Inferior parietal cortex (tissue), 1 donor: ENCODE results near the gene PPFIBP2.
A peak's percentile ranks its signal among the peaks of the same experiment; 100 is the strongest.

Experiments
- DNase-seq: peaks from one replicate; pipeline ENCODE4 v3.0.0-alpha.2; 2016; ENCODE audit errors: extremely low spot score

Gene PPFIBP2

DNA sequence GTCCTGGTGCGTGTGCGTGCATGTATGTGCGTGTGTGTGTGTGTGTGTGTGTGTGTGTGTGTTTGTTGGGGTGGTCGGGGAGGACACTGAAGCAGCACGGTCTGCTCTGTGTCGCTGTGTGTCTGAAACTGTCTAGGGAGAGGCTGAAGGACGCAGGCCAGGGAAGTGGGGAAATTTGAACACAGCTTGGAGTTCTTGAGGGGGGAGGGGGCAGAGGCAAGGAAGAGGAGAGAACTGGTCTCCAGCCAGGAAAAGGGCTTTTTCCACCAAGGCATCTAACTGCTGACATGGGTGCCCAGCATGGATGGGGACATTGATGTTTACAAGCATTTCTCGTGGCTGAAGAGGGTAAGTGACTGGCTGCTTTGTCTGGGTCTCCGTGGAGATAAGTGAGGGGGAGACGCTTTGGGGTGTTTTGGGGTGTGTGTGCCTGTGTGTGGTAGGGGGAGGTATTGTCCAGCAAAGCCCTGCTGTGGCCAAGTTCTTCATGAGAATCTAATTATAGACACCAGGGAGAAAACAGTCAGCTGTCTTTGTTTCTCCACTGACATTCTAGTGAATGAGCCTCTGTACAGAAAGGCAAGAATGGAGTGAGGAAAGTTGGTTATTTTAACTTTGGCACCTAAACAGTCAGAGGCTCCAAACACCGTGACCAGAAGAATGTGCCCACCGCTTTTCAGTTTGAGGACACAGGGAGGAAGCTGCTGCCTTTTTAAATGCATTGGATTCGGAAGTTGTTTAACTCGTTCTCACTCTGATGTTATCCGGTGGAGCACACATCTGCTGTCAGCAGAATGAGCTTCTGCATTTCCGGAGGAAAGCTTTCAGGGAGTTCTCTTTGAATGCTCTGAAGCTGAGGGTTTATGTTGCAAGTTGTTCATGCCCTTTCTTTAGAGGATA is 63.7 kb downstream of the PPFIBP2 start:
- DNase-seq: peak; percentile 81

DNA sequence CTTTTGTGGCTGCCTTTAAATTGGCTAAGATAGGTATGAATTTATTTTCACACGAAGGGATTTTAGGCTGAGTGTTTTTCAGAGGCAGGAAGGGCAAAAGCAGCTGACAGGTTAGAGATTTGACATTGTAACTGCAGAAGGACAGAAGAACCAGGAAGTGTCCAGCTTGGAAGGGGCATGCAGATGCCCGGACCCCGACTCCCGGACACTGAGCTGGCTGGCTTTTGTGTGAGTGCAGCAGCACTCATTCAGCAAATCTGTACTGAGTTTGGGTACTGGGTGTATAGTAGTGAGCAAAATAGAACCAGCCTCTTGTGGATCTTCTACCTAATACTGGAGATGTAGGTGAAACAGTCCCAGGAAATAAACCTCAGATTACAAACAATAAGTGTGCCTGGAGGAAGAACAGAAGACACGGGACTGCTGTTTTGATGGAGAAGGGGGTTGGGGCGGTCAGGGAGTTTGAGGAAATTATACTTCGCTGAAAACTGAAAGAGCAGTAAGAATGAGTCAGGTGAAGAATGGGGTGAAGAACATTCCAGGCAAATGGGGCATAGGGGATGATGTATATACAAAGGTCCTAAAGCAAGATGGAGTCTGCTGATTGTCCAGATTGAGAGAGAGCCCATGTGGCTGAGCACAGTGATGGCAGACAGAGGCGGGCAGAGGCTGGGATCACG is 64.6 kb downstream of the PPFIBP2 start:
- no peak for DNase-seq

DNA sequence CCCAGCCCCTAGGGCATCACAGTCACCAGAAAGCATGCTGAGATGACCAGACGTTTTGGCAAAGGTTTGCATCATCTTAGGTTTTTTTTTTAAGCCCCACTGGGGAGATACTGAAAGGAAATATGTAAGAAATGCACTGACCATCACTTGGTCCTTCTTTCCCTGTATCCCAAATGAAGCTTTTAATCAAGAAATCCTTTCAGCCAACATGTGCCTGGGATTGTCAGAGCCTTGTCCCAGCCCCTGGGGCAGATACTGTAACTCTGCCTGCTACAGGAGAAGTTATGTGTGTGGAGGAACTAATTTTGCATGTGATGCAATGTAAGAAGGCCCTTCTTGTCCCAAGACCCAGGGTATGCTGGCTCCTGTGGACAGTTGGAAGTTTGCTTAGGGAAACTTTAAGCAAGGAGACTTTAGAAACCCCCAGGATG is 65.6 kb downstream of the PPFIBP2 start:
- DNase-seq: no peak

DNA sequence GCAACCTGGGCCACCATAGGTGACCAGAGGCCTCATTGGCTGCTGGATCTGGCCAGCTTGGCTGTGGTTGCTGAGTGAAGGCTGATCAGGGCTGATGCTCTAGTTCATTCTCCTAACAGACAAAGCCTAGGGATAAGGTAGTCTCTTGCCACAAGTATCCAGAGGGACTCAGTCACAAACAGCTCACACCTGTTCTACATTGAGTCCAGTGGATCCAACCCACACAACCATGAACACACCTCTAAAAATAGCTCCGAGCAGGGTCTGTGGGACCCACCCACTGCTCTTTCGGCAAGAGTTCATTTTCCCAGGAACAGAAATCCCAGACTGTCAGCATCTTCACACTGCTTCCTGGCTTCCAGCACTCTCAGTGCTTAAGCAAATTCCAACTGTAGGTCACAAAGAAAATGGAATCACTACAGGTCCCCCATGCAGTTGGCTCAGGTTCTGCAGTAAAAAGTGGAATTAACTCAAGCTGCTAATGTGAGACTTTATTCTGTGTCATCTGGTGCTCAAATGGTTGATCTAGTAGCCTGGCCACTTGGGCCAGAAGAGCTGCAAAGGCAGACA is 67.3 kb downstream of the PPFIBP2 start:
- DNase-seq: no peak

DNA sequence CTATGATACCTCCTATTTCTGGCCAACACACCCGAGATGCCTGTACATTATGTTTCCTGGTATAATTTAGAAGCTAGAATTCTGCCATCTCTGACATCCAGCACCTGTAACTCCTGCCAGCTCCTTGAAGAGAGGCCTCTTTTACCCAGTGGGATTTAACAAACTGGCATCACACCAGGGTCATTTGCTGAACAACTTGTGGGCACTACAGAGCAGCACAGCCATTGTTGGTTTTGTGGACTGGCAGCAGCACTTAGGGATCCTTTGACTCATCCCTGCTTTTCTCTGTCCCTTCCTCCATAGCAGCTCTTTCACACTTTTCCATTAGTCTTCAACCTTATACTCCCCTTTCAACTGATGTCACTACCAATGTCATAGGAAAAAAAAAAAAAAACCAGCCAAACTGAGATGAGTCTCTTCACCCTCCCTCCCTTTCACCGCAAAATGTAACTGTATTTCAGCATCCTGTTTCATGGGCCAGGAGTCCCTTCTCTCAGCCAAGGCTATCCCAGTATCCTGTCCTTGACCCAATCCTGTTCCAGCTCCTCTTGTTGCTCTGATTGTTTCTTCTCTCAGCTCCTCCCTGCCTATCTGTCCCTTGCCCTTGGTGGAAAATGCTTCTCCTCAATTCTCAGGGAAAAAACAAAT is 68.7 kb downstream of the PPFIBP2 start:
- no peak for DNase-seq

DNA sequence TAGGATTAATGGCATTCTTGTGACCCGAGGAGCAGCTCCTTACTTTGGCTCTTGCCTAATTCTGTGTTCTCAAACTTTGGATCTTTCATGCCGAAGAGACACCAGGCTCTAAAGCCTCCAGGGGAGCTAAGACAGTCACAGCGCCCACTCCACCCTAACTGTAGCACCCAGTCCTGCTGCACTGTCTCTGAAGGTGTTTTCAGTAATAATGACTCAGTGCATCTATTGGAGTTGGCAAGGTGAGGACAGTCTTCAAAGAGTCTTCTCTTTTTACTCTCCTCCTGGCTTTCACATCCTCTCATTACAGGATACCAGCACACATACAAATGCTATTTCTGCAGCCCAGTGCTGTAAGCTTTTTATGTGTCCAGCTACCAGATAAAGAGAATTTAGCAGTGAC is 69.4 kb downstream of the PPFIBP2 start:
- no peak for DNase-seq

DNA sequence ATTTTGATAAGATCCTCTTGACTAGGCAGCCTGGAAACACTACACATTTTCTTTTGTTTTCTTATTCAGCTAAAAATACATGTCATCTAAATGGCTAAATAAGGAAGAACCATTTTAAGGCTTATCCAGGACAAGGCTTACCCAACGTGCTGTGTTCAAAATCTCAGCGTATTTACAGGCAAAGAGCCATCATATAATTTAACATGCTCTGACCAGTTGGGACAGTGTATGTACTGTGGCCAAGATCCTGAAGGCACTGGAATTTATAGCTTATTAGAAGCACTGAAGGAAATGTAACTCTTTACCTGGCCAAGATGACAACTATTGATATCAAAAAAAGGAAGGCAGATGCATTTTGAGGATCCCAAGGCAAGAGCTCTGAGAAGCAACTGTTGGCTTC is 71.1 kb downstream of the PPFIBP2 start:
- DNase-seq: no peak

DNA sequence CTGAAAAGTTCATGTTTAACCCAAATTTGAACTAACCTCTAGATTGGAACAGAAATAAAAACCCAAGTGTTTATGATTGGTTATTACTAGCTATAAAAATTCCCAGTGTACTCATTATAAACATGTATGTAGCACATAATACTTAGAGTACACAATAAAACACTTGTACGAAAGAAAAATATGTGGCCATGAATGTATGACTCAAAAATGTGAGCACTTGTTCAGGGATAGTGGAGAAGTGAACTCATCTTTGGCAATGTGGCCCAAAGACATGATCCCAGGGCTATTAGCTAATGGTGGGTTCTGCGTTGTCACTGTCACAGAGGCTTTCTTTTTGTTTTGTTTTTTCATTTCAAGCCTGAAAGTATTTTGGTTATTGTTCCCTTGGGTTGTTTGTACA is 72.0 kb downstream of the PPFIBP2 start:
- no peak for DNase-seq

DNA sequence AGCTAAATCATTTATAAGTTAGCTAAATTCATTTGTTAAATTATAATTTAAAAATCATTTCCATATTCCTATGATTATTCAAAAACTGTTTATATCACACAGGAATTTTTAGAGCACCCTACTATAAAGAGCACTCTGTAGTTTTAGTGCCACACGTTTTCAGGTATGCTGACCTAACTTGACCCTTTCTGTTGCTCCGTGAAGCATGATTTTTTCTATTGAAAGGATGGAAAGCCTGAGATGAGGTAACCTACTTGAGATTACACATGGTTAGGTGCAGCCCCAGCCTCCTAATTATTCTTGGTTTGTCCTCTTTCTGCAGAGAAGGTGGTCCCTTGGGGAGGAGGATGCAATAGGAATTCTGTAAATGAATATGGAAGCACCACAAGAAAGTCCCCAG is 72.6 kb downstream of the PPFIBP2 start:
- no peak for DNase-seq

DNA sequence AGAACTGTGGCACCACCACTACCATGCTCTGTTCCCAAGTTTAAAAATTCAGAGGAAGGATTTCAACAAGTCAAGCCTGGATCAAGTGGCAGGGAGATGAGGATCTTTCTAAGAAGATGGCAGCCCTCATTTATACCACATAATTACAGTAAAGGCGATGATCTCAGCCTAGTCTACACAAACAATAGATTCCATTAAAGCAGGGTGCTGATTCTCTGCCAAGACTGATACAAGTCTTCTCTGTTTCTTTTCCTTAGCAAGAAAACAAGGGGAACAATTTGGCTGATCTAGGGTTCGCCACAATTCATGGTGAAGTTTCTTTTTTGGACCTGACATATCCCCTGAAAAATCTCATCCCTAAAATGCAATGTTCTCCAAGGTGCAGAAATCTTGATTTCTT is 73.9 kb downstream of the PPFIBP2 start:
- peak; percentile 65 for DNase-seq

DNA sequence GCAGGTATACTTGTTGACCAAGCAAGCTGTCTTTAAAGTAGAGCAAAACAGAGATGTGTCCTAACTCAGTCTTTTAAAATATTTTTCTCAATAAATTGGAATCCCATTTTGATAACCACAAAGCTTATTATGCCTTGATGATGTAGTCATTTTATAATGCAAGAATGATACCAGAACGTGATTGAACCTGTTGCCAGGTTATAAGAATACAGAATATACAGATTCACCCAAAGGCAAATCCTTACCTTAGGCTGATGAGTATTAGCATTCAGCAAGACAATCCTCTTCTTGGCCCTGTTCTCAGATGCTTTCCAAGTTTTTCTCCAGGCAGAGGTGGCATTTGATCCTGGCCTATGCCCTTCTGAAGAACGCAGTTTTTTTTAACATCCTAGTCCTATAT is 76.1 kb downstream of the PPFIBP2 start:
- DNase-seq: no peak

DNA sequence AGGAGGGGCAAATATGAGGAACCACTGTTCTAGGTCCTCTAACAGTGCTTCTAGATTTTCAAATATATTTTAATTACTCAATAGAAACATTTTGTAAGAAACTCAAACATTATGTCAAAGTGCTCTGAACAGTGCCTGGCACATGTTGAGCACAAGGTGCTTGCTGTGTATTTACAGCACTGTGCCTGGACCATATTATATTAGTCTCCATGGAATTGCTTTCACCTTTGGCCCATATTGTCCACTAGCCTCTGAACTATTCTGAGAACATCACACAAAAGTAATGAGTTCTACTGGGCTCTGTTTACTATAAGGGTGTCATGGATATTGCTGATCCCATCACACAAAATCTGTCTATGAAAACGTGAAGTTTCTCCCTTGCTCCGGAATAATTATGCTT is 76.7 kb downstream of the PPFIBP2 start:
- no peak for DNase-seq

DNA sequence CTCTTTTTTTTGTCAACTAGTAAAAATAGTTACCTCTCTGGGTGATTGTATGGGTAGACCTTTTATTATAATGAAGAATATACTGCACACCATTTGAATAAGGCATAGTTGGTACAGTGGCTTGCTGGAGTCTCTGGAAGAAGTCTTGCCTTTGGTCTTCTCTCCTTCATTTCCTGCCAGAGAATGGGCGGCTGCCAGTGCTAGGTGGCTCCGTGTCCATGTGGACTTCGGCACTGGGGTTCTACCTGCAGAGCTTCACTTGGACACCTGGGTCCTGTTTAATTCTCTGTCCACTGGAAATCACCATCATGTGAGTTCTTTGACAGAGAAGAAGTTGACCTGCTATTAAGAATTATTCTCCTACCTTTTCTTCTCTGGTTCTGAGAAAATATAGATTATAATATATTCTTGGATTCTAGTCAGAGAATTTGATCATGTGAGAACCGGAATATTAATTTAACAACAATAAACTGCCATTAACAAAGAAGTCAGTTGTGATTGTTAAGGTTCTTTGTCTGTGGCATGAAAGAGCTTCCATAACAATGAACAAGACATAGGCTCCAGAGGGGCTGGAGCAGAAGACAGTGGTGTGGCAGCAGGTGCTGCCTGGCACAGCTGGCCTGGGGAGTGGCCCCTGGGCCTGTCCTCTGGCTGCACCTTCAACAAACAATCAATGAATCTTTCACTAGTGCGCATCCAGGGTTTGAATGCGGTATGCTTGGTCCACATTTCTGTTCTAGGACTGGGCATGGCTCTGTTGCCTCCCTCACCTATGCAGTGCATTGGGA is 77.5 kb downstream of the PPFIBP2 start:
- DNase-seq: no peak

DNA sequence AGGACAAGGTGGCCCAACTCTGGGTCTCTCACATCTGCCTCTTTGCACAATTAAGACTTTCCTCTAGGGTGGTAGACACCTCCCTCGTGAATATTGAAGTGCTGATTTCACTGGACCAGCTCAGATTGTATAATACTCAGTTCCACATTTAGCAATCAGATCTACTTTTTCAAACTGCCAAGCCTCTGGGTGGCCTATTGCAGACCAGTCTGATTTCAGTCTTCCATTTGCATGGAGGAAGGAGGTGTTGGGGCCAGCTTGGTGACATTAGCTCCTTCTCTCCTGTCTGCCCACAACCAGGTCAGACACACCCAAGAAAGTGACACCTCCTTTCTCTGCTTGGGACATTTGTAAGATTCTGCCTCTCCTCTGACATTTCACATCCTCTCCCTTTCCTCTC is 78.2 kb downstream of the PPFIBP2 start:
- DNase-seq: no peak

DNA sequence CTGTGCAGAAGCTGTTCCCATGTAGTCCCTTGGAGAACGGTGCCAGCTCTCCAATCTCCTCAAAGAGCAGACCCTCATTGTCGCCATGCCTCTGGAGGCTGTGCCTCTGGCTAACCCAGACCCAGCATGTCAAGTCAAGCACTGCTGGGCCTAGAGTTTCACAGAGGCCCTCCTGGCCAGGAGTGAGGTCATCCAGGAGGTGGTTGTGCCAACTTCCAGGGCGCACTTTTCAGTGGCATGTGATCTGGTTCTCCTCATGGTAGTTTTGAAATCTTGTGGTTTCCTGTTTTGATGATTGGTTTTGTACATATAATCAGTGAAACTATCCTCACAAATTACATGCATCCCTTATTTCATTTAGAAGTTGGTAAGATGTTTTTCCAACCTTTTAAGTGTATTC is 78.9 kb downstream of the PPFIBP2 start:
- DNase-seq: no peak

DNA sequence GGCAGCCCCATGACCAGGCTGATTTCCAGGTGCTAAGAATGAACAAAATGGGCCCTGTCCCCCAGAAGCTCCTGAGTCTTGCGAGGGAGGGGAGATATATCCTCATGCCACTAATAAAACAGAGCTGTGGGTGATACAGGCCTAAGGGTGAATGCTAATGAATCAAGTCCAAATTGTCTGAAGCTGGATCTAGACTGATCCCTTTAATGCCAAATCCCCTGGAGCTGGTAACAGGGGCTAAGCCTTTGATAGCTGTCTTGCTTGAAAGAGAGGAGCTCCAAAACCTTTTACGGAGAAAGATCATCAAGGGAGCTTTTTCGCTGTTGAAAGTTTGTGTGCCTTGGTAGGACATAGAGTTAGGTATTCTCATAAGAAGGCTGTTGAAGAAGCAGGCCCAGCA is 79.7 kb downstream of the PPFIBP2 start:
- DNase-seq: no peak

DNA sequence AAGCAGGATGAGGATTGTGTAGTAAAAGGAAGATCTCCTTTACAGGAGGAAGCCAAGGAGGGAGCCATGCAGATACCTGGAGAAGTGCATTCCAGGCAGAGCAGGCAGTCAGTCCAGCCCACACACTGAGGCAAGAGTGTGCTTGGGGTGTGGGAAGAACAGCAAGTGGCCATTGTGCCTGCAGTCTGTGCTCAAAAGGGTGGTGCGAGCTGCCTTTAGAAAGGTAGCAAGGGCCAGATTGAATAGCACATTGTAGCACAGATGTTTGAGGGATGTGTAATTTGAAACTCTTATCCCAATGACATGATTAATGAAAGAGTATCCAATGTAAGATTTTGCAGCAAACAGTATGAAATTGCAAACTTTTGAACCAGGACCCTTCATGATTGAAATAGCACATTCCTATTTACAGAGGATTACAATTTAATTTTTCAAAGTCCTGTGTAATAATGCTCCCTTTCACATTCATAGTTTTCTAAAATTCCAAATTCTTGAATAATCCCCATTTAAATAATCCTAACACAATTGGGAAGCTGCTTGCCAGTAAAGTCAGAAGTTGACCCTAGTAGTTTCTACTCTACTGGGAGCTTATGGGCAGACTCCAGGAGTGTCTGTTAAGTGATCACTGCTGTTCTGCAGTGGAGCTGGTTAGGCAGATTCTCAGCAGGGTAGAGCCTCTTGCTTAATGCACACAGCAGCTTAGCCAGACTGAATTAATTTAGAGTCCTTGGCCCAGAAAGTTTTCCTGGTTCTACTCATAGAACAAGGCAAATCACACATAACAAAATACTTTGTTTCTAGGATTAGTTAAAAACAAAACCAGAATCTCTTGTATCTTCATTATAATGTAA is 81.4 kb downstream of the PPFIBP2 start:
- DNase-seq: no peak

DNA sequence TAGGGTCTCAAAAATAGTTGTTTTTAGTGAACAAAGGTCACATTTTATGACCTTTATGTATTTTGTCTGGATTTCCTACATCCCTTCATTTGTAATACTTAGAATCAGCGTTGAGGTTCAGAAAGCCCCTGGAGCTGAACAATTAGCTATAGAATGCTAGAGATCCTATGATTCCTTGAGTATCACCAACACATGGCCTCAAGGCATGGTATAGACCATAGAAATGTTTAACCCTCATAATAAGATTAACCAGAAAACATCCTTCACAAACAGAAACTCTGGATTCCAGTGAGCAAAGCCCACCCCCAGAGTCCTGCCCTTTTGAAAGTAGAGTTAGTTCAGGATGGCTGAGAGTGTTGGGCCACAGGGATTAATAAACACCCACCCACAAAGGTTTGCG is 82.2 kb downstream of the PPFIBP2 start:
- DNase-seq: no peak

DNA sequence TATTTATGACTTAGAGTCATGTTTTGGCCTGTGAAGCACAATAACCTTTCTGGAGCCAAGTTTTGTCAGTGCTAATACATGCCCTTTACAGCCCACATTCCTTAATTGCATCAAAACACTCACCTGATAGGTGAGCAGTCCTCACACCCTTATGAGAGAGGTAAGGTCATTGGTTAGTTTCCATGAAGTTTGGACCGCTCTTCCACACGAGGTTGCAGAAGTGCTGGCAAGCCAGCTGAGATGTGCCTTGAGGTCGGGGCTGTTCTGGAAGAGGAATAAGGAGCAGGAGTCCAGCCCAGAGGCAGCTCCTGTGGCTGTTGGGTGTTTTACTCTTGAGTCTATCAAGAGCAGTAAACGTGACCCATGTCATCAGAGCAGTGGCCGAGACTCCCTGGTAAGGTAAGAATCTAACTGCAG is 83.2 kb downstream of the PPFIBP2 start:
- no peak for DNase-seq

DNA sequence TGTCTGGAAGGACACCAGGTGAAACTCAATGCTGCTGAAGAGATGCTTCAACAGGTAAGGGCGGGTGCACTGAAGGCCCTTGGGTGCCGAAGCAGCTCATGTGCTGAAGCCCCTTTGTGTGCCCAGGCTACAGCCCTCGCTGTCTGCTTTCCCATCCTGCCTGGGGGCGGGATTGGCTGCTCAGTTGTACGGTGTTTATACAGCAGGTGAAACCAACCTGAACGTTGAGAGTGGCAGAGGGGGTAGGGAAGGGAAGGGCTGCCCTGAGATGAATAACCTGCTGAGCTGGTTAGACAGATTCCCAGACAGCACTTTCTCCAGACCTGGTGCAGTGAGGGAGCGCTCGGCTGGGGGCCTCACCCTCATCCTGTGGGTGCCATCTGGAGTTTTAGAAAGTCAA is 83.8 kb downstream of the PPFIBP2 start:
- DNase-seq: no peak

DNA sequence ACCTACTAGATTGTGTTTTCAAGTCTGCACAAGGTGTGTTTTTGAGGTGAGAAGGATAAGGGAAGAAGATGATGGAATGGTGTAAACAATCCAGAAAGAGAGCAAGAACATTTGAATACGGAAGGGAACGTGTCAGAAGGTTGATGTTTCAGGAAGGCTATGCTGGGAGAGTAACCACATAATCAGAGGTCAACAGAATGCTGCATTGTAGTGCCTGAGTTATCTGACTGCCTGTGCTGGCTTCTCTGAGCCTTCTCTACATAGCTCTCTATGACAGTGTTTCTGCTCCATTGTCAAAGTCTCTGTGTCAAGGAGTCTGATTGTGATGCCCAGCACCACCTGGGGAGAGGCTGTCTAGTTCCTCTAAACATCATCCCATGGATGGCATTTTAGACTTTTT is 85.4 kb downstream of the PPFIBP2 start:
- no peak for DNase-seq
